Putamen (tissue), 1 donor: ENCODE results near the gene SAA4.
A peak's percentile ranks its signal among the peaks of the same experiment; 100 is the strongest.
"Not testable (repeated sequence)": the region's sequence is repeated elsewhere in the genome, so short reads cannot be mapped to it uniquely, and the experiment has no call there.

Experiments
- DNase-seq: peaks from one replicate; pipeline ENCODE4 v3.0.0-alpha.2; 2016; ENCODE audit warnings: low spot score

SAA4 gene, protein sequence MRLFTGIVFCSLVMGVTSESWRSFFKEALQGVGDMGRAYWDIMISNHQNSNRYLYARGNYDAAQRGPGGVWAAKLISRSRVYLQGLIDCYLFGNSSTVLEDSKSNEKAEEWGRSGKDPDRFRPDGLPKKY

DNA sequence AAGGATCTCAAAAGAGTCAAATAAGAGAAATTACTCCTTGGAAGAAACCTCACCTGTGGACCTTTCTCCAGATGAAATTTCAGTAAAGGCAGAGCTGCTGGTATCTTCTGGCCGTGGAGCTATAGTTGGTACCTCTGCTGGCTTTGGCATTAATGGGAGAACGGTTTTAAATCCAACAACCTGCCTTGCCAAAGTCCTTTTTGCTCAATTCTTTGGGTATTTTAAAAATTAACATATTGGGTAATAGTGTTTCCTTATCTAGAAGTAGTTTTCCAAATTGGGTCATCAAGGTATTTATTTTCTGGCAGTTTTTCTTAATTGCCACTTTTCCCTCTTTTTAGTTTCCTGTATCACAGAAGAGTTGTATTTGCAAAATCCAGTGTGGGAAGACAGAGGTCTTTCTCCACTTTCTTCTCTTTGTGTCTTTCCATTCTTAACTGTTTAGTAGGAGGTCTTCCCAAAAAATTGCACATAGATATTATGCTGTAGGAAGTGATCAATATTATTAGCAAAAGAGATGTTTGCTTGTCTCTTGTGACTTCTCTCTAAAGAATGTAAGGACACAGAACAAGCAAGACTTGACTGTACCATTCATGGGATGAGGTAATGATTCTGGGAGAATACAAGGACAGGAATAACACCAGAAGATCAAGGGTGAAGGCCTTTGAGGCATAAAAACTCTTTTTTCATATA is at the start of gene SAA4:
Gene SAA4 (minus strand): TSS at position 139 of the 693 bp plus-strand sequence. CDS start 876 bp downstream, outside the sequence.
- no peak for DNase-seq

DNA sequence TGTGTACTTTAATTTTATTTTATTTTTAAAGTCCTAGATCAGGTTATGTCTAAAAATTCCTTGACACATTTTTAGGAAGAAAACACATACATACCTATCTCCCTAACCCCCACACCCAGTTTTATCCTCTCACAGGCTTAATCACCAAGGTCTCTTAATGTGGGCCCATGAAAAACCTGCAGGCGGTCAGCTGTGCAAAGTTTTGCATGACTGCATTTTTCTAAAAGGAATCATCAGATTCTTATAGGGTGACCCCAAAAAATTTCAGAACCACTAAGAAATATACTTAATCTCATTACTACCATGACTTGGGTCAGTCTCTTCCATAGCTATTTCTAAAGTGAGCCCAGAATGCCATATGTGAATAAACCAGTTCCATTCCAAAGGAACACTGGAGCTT is 49.2 kb upstream of the SAA4 start:
- DNase-seq: no peak

DNA sequence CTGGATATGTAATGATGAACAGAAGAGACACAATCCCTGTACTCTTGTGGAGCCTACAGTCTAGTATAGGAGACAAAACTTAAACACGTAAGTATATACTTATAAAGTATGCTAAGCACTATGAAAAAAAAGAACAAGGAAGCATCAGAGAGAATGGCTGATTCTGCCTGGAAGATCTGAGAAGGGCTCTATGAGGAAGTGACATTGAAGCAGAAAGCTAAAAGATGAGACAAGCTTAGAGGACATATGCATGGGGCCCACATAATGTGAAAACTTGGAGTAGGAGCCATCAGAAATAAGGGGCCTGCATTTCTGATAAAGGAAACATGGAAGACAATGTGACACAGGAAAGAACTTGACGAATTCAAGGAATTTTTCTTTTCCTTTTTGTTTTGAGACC is 46.0 kb upstream of the SAA4 start:
- no peak for DNase-seq

DNA sequence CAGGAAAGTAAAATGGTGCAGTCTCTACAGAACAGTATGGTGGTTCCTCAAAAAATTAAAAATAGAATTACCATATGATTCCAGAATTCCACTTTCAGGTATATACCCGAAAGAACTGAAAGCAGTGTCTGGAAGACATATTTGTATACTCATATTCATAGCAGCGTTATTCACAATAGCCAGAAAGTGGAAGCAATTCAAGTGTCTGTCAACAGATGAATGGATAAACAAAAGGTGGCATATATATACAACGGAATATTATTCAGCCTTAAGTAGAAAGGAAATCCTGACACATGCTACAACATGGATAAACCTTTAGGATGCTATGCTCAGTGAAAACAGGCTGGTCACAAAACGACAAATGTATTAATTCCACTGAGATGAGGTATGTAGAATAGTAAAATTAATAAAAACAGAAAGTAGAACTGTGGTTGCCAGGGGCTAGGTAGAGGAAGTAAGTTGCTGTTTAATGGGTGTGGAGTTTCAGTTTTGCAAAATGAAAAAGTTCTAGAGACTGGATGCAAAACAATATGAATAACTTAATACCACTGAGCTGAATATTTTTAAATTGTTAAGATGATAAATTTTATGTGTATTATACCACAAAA is 43.9 kb upstream of the SAA4 start:
- DNase-seq: no peak

DNA sequence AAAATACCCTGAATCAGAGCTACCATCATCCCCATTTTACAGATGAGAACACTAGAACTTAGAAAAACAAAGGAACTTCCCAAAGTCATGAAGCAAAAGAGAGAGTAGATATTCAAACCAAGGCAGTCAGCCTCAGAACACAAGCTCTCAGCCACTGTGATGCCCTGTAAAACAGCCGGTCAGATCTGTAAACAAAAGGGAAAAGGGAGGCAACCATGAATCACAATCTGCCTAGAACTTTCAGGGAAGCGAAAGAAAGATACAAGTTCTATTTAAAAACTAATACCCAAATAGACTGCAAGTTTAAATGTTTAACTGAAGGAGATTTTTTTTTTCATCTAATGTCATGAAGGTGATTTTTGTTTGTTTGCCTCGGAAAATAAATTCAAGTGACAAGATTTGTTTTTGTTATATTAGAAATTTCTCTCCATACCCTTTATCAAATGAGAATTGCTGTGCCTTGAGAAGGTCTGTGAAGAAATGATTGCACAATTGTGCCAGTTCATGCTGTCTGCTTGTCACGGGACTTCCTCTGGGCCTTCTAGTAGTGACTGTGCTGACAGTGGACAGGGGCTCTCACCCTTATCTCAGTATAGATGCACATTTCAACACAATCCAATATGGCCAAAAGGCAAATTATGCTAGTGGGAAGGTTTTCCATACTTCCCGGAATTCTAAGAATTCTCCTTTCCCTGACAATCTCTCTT is 41.1 kb upstream of the SAA4 start:
- DNase-seq: peak; percentile 22

DNA sequence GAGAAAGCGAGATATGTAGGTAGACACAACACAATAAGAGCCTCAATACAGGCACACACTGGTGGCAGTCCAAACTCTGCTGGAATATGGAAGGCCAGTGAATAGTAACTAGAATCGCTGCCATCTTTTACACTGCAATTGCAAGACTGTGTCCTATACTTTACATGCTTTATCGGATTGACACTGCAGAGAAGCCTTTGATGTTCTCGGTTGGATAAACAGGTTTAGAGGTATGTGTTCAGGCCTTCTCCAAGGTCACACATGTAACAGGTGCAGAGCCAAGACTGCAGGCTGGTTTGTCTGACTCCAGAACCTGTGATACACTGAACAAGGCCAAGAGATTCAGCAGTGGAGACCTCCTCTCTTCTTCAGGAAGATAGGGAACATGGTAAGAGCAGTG is 34.6 kb upstream of the SAA4 start:
- DNase-seq: no peak

DNA sequence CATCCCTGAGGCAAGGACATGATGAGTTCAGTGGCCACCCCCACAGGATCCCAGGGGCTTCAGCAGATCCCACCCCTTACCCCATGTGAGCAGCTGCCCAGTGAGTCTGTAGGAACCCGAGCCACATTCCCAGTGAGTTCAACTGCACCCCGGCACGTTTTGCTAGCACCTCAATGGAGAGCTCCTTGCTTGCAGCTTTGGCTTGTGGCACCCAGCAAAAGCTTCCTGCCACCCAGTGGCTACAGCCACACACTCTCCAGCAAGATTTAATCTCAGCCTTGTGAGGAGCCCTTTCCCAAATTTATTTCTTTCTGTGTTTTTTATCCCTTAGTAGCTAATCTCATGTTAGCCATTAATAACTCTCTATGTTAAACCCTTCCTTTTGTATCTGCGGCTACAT is 33.5 kb upstream of the SAA4 start:
- no peak for DNase-seq

DNA sequence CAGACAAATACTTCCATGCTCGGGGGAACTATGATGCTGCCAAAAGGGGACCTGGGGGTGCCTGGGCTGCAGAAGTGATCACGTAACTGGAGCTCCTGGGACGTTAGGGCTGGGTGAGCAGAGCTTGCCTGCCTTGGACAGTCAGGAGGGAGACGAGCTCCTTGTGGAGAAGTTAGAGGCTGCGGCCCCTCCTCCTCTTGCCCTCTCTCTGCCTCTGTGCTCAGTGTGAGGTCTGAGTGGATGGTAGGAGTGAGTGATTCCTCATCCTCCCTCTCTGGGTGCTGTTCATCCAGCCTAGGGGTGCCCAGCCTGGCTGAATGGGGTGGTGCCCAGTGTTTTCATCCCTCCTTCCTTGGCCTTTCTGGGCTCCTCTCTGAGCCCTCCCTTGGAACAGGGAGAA is 32.6 kb upstream of the SAA4 start:
- not testable (repeated sequence) for DNase-seq

DNA sequence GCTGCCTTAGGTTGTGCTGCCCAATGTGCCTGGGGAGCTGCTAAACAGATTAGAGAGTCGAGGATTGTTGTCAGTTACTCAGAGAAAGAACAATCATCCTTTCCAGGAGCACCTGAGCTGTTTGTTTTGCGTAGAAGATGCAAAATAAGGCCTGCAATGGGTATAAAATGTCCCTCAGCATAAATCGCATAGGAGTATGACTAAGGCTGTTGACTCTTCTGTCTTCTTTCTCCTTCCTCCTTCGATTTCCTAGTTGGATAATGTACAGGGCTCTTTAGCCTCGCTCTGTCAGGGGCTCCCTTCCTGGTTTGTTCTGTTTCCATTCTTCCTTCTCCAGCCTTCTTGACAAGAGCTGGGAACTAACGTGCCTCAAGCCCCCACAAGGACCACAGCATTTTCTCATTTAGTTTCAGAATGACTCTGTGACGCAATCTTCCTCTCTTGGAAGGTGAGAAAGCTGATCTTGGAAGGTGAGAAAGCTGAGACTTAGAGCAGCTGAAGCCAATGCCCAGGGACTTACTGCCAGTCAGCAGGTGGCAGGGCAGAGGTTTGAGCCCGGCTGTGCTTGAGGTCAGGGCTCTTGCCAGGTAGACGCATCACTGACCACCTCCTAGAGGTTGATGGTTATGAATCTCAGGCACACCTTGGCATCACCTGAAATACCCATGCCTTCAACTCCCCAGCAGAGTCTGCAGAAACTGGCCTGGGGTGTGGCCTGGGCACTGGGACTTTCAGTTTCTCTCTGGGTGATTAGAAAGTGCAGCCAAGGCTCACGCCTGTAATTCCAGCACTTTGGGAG is 30.9 kb upstream of the SAA4 start:
- DNase-seq: not testable (repeated sequence)

DNA sequence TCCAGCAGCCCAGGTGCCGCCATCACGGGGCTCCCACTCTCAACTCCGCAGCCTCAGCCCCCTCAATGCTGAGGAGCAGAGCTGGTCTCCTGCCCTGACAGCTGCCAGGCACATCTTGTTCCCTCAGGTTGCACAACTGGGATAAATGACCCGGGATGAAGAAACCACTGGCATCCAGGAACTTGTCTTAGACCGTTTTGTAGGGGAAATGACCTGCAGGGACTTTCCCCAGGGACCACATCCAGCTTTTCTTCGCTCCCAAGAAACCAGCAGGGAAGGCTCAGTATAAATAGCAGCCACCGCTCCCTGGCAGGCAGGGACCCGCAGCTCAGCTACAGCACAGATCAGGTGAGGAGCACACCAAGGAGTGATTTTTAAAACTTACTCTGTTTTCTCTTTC is 29.3 kb upstream of the SAA4 start, which contains the start of gene SAA1:
Gene SAA1 (plus strand): TSS at position 316 of the 400 bp plus-strand sequence. CDS start 624 bp downstream, outside the sequence.
- no peak for DNase-seq

DNA sequence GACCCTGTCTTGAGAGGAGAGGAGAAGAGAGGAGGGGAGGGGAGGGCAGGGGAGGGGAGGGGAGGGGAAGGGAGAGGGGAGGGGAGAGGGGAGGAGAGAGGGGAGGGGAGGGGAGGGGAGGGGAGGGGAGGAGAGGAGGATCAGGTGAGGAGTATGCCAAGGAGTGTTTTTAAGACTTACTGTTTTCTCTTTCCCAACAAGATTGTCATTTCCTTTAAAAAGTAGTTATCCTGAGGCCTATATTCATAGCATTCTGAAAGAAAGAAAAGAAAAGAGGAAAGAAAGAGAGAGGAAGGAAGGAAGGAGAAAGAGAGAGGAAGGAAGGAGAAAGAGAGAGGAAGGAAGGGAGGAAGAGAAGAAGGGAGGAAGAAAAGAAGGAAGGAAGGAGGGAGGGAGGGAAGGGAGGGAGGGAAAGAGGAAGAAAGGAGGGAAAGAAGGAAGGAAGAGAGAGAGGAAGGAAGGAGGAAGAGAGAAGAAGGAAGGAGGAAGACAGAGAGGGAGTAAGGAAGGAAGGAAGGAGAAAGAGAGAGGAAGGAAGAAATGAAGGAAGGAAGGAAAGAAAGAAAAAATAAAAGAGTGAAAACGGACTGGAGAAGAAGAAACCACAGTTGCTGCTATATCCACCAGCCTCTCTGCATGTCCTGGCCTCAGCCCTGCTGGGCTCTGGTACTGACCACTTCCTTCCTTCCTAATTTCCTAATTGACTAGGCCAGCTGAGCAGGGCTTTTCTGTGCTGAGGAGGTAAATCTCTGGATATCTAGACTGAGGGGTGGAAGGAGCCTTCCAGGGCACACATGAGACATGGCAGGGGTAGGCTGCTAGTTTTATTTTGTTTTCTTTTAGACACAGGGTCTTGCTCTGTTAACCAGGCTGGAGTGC is 28.3 kb upstream of the SAA4 start:
- DNase-seq: no peak

DNA sequence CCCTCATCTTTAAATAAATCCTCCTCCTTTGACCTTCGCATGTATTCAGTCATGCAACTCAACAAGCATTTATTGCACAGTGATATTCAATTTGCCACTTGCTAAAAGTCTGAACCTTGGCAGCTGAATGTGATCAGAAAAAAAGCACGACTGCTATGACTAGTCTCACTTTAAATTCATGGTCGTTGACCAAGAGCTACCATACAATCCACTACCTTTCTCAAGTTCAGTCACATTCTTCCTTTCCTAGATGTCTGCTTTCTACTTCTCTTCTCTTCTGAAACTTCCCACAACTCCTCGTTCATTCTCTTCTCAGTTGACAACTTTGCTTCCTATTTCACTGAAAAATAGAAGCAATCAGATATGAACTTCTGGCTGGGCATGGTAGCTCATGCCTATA is 27.4 kb upstream of the SAA4 start:
- no peak for DNase-seq

DNA sequence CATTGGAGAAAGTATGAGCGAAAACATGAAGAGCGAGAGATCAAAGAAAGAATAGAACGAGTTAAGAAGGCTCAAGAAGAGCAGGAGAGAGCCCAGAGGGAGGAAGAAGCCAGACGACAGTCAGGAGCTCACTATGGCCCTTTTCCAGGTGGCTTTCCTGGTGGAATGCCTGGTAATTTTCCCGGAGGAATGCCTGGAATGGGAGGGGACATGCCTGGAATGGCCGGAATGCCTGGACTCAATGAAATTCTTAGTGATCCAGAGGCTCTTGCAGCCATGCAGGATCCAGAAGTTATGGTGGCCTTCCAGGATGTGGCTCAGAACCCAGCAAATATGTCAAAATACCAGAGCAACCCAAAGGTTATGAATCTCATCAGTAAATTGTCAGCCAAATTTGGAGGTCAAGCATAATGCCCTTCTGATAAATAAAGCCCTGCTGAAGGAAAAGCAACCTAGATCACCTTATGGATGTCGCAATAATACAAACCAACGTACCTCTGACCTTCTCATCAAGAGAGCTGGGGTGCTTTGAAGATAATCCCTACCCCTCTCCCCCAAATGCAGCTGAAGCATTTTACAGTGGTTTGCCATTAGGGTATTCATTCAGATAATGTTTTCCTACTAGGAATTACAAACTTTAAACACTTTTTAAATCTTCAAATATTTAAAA is 26.2 kb upstream of the SAA4 start:
- DNase-seq: not testable (repeated sequence)

DNA sequence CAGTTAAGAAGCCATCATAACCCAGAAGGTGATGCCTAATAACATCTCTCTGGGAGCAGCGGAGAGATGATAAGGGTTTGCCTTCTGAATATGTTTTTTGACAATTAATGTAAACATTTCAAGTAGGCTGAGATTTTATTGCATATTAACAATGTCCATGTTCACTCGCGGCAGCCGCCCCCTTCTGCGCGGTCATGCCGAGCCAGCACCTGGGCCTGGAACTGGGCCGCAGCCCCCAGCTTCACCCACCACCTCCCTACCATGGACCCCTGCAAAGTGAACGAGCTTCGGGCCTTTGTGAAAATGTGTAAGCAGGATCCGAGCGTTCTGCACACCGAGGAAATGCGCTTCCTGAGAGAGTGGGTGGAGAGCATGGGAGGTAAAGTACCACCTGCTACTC is 25.1 kb upstream of the SAA4 start:
- DNase-seq: no peak

DNA sequence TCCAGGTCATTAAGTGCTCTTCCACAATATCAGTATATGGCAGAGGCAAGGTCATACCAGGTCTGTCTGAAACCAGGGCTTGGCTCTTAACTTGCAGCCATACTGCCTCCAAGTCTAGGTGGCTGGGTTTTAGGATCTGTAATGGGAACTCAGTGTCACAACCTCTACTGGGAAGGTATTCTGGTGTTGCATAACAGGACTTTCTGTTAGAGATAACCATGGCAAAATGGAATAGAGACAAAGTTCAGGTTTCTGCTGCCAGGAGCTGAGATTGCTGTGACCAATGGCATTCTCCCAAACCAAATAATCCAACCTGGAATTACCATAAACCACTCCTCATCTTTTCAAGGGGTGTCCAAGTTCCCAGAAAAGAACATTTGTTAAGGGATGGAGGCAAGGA is 22.7 kb upstream of the SAA4 start:
- no peak for DNase-seq

DNA sequence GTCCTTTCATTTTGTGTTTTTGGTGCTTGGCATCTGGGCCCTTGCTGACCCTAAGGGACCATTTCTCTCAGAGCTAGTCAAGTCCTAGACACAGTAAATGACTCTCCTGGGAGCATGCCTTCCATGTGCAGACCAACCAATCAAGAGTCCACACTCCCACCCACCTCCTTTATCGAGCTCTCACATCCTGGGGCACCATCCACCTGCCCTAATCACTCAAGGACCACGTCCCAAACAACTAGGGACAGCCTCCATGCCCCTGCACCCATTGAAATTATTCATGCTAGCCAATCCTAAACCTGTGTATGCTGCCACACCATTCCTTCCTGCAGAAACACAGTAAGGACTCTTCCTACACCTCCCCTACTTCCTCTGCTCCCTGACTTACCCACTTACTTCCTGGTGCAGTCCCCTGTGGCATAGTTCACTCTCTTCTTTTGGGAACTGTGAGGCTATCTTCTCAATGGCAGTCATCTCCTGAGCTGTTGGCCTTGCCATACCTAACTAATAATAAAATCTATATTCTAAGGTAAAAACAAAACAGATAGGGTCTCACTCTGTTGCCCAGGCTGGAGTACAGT is 18.3 kb upstream of the SAA4 start:
- no peak for DNase-seq

DNA sequence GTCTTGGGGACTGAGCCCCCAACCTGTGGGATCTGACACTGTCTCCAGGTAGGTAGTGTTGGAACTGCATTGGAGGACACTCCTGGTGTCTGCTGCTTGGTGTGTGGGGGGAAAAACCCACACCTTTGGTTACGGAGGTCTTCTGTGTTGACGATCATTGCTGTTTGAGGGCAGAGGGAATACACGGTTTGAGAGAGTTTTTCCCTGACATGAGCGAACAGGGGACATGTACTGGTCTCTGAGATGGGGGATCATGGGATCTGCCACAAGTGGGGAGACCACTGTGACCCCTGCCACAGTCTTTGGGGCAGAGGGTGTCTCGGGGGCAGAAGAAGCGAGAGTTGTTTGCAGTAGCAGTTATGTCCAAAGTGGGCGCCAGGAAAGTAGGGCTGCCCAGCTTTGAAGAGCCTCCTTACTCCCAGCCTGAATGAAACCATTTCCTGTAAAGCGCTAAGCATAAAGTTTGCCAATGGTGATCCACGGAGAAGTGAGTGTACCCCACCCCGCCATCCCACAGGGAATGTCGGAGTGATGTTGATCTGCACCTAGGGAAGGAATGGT is 17.3 kb upstream of the SAA4 start:
- no peak for DNase-seq

DNA sequence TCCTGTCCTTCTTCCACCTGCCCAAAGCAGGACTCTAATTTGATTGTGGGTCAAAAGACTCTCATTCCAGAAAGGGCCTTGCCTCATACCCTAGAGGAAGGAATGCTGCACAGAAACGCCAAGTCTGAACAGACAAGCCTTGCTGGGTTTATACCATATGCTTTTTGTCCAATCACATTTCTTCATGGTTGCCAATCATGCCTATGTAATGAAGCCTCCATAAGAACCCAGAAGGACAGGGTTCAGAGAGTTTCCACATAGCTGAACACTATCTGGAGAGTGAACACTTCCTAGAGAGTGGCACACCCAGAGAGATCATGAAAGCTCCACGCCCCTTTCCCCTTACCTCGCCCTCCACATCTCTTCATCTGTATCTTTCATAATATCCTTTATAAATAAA is 16.6 kb upstream of the SAA4 start:
- DNase-seq: no peak

DNA sequence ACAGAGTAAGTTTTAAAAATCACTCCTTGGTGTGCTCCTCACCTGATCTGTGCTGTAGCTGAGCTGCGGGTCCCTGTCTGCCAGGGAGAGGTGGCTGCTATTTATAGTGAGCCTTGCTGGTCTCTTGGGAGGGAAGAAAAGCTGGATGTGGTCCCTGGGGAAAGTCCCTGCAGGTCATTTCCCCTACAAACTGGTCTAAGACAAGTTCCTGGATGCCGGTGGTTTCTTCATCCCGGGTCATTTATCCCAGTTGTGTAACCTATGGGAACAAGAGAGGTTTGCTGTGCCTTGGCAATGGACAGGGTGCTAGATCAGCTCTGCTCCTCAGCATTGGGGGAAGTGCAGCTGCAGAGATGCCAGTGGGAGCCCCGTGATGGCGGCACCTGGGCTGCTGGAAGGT is 12.0 kb upstream of the SAA4 start, which contains the start of gene SAA2:
Gene SAA2 (minus strand): TSS at position 108 of the 400 bp plus-strand sequence. CDS start 657 bp downstream, outside the sequence.
- DNase-seq: no peak

DNA sequence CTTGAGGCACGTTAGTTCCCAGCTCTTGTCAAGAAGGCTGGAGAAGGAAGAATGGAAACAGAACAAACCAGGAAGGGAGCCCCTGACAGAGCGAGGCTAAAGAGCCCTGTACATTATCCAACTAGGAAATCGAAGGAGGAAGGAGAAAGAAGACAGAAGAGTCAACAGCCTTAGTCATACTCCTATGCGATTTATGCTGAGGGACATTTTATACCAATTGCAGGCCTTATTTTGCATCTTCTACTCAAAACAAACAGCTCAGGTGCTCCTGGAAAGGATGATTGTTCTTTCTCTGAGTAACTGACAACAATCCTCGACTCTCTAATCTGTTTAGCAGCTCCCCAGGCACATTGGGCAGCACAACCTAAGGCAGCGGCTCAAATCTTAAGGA is 10.6 kb upstream of the SAA4 start:
- not testable (repeated sequence) for DNase-seq
